GM18909 (cell line): ENCODE data around the gene ZC3H18.
"Not testable (repeated sequence)": the region's sequence is repeated elsewhere in the genome, so short reads cannot be mapped to it uniquely, and the experiment has no call there.

Experiments
- ATAC-seq: cut with Tn5 transposase; IDR thresholded peaks from one replicate; pipeline ENCODE4 v1.9.1; 2021; ENCODE audit warnings: mild to moderate bottlenecking; ENCODE audit not compliant: unreplicated experiment, poor library complexity

Gene ZC3H18

DNA sequence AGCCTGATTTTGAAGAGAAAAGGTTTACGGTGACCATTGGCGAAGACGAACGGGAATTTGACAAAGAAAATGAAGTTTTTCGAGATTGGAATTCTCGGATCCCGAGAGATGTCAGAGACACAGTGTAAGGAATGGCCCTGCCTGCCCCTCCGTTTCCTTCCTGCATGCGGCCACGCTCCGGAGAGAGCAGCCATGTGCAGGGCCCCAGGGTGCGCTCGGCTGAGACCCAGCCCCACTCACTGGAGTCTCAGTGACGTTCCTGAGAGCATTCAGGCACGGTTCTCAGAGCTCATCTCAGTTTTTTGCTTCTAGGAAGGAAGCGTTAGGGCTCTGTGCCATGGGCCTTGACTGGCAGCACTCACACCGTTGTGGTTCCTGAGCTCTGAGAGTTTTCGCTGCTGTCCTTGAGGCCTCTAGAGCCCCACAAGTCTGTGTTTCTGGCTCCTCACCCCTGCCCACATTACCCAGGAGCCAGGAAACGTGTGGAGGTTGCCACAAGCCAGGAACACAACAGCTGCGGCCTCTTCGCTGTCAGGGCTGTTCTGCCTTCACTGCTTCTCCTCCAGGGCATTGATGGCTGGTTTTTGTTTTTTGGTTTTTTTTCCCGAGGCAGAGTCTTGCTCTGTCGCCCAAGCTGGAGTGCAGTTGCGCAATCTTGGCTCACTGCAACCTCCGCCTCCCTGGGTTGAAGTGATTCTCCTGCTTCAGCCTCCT, 29.8 kb downstream of the ZC3H18 start:
- ATAC-seq = no peak

GRCh38 chr16:88600539-88600896, 30.3 kb downstream of the ZC3H18 start:
- ATAC-seq = no peak

DNA sequence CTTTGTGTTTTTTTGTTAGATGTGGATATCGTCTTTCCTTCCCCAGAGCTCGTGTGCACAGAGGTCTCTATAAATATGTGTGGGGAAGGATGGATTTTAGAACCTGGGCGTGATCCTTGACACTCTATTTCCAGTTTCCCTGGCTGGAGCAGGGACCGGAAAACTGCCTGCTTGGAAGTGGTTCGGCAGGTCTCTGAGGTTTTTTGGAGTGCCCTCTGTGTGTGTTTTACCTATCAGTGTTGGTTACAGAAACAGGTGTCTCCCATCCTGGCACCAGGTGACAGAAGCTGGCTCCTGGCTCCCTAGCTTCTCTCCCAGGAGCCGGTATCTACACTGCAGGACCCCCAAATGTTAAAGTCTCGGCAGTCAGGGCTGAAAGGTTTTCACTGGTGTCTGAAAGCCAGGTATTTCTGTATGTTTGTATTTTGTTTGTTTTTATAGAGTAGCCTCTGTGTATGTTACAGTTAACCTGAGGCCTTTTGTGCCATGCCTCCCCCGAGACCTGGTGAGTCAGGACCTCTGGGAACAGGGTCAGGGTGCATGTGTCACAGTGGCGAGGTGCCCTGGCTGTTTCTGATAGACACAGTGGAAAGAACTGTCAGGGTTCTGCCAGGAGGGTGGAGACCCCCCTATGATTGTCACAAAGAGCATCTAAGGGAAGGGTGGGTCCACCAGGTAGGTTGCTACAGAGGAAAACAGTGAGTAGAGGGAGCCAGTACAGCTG, 31.3 kb downstream of the ZC3H18 start:
- no peak for ATAC-seq

DNA sequence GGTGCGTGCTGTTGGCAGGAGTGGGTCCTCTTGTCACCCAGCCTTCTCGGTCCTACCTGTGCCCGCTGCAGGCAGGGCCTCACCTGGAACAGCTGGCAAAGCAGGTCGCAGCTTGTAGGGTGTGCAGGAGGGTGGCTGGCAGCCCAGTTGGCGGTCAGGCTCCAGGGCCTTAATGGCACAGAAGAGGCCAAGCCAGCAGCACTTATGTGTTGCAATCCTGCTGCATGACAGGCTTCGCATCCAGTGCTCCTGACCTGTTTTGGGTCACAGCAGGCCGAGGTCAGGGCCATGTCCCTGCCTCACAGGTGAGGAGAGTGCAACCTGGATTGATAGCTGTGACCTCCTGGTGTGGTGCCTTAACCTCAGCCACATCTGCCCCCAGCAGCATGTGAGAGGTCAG, 31.9 kb downstream of the ZC3H18 start:
- ATAC-seq = no peak

DNA sequence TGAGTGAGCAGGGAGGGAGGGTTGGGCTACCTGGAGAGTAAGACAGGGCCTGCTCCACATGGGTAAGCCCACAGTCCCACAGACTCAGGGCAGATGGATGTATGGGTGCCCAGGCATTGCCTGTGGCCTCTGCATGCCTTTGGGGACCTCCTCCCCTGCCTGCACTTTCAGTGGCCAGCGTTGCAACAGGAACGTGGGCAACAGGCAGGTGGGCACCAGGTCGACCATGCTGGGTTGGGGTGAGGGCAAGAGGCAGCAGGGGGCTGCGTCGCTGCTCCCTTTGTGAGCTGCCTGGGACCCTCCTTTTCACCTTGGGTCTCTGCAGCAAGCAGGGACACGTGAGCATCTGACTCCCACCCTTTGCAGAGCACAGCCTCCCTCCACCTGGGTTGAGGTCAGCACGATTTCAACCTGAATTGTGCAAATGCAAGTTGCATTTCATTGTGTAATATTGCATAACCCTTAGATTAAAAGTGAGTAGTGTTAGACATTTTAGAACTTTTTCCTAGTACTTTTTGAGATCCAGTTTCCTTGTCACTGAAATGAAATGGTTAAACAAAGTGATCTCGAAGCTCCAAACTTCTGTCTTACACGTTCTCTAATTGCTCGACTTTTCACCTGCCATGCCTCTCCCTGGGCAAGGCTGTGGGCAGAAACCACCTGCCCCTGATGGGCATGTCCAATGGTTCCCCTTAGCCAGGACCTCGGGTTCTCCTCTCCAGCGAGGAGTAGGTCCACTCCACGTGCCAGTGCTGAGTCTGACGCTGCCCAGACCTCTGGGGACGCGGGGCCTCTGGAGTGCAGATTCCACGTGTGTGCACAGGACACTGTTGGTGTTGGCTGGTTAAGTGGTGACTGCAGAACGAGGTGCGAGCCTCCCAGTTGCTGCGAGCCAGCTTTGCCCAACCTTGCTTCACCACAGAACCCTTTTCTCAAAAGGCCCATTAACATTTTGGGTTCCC, 35.3 kb downstream of the ZC3H18 start:
- no peak for ATAC-seq

- no peak for ATAC-seq
Observed at GRCh38 chr16:88606148-88606757, 36.0 kb downstream of the ZC3H18 start.

- no peak for ATAC-seq
Observed at GRCh38 chr16:88608076-88608475, 37.9 kb downstream of the ZC3H18 start.

- not testable (repeated sequence) for ATAC-seq
Observed at GRCh38 chr16:88609426-88609825, 39.2 kb downstream of the ZC3H18 start.

DNA sequence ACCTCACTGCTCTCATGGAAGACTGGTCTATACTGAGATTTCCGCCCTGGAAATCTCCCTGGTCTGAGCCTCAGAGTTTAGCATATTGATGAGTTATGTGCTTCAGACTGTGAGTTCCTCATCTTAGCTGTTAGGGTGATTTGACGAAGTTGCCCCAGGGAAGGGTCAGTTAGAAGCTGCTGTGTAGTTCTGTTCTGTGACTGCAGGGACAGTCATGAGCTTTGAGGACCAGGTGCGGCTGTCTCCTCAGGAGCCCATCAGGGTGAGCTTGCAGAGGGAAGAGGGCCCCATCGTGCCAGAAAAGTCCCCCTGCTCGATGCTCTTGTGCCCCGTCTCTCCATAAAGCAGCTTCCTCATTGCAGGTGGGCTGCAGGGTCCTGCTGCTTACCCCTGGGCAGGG, 39.9 kb downstream of the ZC3H18 start:
- no peak for ATAC-seq

- ATAC-seq = no peak
Observed at GRCh38 chr16:88610909-88611812, 41.0 kb downstream of the ZC3H18 start.

GRCh38 chr16:88613293-88613692, 43.1 kb downstream of the ZC3H18 start:
- no peak for ATAC-seq

- ATAC-seq = no peak
Observed at GRCh38 chr16:88613911-88614817, 44.0 kb downstream of the ZC3H18 start.

GRCh38 chr16:88614818-88615580, 44.8 kb downstream of the ZC3H18 start:
- no peak for ATAC-seq

DNA sequence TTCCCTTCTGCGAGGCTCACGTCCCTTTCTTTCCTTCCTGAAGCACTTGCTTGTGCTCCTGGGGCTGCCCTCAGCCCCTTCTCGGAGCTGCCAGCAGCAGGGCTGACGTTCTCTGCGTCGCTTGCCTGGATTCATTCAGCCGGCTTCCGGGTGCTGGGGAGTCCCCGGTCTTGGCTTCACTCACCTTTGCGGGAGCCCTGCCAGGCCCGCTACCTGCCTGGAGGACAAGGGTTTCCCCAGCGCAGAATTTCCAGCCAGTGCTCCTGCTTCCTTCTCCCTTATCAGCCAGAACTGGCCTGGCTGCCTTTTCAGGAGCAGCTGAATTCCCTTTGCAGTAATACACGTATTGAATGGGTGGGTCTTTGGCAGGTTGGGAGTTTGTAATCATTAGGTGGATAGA, 46.1 kb downstream of the ZC3H18 start:
- ATAC-seq = no peak

DNA sequence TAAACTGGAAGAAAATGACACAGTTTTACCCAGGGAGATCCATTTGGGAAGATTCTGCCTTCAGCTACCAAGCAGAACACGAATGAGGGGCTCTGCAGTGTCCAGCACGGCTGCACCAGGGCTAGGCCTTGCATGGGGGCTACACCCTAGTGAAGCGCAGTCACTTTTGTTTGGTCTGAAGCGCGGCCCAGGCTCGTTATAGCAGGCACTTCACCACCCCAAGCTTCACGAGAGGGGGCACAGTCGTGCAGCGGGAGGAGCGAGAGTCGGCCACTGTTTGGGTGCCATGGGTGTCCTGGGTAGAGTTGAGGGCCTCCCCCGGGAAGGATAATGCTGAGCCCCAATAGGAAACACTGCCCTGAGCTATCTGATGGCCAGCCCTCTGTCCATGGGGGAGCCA, 46.5 kb downstream of the ZC3H18 start:
- ATAC-seq = no peak

GRCh38 chr16:88617268-88618031, 47.2 kb downstream of the ZC3H18 start:
- ATAC-seq = no peak
